ENCODE measurements around the gene PNPLA3. TPM values are rescaled to one million over a fixed set of nuclear protein-coding genes. Genes with fewer than 3 reads are reported as not detected.

The PNPLA3 gene
- total and polyA plus RNA-seq, 2 of the 4 experiments (the other 2 are of a cell fraction), result 3.6 to 7.5 TPM

DNA sequence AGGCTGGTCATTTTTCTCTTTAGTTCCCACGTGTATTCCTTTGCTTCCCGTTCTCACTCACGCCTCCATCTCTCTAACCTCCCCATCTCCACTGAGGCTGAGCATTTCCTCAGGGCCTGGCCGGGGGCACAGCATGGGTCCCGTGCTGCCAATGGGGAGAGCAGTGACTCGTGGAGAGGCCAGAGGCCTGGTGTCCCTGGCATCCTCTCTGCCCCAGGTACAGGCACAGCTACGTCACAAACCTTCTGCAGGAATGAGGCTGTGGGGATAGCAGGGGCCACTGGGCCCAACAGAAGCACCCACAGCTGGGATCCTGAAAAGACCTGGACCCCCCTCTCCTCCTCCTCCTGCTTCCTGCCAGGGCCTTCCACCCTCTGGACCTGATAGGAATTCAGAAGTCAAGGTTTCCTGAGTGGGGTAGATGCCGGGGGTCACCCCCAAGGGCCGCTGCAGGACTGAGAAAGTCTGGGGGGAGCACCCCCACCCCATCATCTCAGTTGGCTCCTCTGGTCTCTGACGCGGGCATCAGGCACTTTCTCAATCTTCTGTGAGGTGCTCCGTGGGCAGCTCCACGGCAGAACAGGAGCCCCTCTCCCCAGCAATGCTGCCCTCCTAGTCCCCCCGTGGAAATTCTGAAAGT lies 43.6 kb upstream of the PNPLA3 start:
- no CpG with 5 or more reads among the region's 14 CpGs for WGBS, 2 experiments (ENCODE audit: extremely low coverage in 2 of 2, insufficient read length in 1 of 2)
- H3K4me3 ChIP-seq (ENCODE audit: insufficient read depth, low read depth, low read length), result no peak overlapping the region
- intact Hi-C loops (cut with micrococcal nuclease), result loop anchor here (5.0 kb wide), 1 partner anchor 67 kb away; no protein-coding TSS in a partner anchor

More for the DNA sequence above, 43.6 kb upstream of the PNPLA3 start:
- H3K27me3 ChIP-seq (ENCODE audit: control insufficient read depth, insufficient read depth, low read length), result peaks cover 20% of the 10 kb centered on the region
- H2BK120ac ChIP-seq (ENCODE audit: low read depth, low read length), result no peak overlapping the region
- ChIA-PET POLR2A (ENCODE audit: unreplicated experiment) (no interaction called here), CTCF (no interaction called here)
- ATAC-seq (ENCODE audit: low read depth) (no peak), DNase-seq (no peak)
- H2BK5ac ChIP-seq (ENCODE audit: low read depth, low read length, poor library complexity, severe bottlenecking), result no peak overlapping the region
- H2BK20ac ChIP-seq (ENCODE audit: low read depth, low read length), result no peak overlapping the region
- H4K8ac ChIP-seq (ENCODE audit: low read depth in 2 of 2, low read length in 2 of 2), result no peak overlapping the region
- no peak overlapping the region for H3K56ac ChIP-seq (ENCODE audit: extremely low read depth, insufficient read depth, low read length)
- no peaks in the 10 kb centered on the region for H4K20me1 ChIP-seq (ENCODE audit: insufficient read depth, low read length)
- H4K91ac ChIP-seq (ENCODE audit: insufficient read depth, low read depth, low read length), result no peak overlapping the region
- no peak overlapping the region for H3K9ac ChIP-seq (ENCODE audit: low read depth, low read length)
- H3K23ac ChIP-seq (ENCODE audit: low read depth, low read length), result no peak overlapping the region
- no peak overlapping the region for H3K18ac ChIP-seq (ENCODE audit: low read depth, low read length)
- in situ Hi-C loops (cut with MboI; ENCODE audit: low sequenced_read_pairs), result no loop called here
- no peak overlapping the region for H3K14ac ChIP-seq (replicated peaks; ENCODE audit: low read depth, low read length)
- no TSS peak for BruUV-seq (replicated peaks)
- H3K27ac ChIP-seq (ENCODE audit: insufficient read depth, low read length), result no peak overlapping the region
- dilution Hi-C loops (cut with HindIII; ENCODE audit: low sequenced_read_pairs, unreplicated experiment), result no loop called here
- H3K4me2 ChIP-seq (ENCODE audit: low read depth, low read length), result no peak overlapping the region
- no peaks in the 10 kb centered on the region for H3K79me1 ChIP-seq (ENCODE audit: low read depth in 1 of 2, low read length in 2 of 2)
- no peaks in the 10 kb centered on the region for H3K36me3 ChIP-seq (ENCODE audit: control insufficient read depth, insufficient read depth, low read length)
- no peaks in the 10 kb centered on the region; the same call in 1 of the 2 replicates for H3K9me3 ChIP-seq (ENCODE audit: control insufficient read depth, insufficient read depth, low read length)
- TF ChIP-seq RFX5 (IDR thresholded peaks at IDR 0.05; ENCODE audit: low read depth, low read length) (no peak), BHLHE40 (IDR thresholded peaks at IDR 0.05; ENCODE audit: low read depth, low read length) (no peak), MXI1 (IDR thresholded peaks at IDR 0.05; ENCODE audit: borderline replicate concordance, low read depth, low read length) (no peak), SMC3 (IDR thresholded peaks at IDR 0.05; ENCODE audit: low read depth, low read length) (no peak), MAFK (IDR thresholded peaks at IDR 0.05; ENCODE audit: low read depth, low read length) (no peak), FOS (IDR thresholded peaks at IDR 0.05; ENCODE audit: low read depth, low read length) (no peak), RAD21 (IDR thresholded peaks at IDR 0.05; ENCODE audit: low read length) (no peak), CEBPB (IDR thresholded peaks at IDR 0.05; ENCODE audit: low read depth, low read length) (no peak), MAZ (IDR thresholded peaks at IDR 0.05; ENCODE audit: borderline replicate concordance, low read depth, low read length) (no peak)
- TF ChIP-seq, protein P1, sequence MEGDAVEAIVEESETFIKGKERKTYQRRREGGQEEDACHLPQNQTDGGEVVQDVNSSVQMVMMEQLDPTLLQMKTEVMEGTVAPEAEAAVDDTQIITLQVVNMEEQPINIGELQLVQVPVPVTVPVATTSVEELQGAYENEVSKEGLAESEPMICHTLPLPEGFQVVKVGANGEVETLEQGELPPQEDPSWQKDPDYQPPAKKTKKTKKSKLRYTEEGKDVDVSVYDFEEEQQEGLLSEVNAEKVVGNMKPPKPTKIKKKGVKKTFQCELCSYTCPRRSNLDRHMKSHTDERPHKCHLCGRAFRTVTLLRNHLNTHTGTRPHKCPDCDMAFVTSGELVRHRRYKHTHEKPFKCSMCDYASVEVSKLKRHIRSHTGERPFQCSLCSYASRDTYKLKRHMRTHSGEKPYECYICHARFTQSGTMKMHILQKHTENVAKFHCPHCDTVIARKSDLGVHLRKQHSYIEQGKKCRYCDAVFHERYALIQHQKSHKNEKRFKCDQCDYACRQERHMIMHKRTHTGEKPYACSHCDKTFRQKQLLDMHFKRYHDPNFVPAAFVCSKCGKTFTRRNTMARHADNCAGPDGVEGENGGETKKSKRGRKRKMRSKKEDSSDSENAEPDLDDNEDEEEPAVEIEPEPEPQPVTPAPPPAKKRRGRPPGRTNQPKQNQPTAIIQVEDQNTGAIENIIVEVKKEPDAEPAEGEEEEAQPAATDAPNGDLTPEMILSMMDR (conservative IDR thresholded peaks at IDR 0.05; ENCODE audit: low read depth, low read length), result no peak
- no peak overlapping the region for H2AK5ac ChIP-seq (ENCODE audit: low read depth, low read length)
- H3K9me1 ChIP-seq (ENCODE audit: insufficient read depth, low read length), result no peaks in the 10 kb centered on the region
- no peak overlapping the region for H4K5ac ChIP-seq (ENCODE audit: low read depth, low read length)
- H2BK15ac ChIP-seq (ENCODE audit: low read depth, low read length), result no peak overlapping the region
- no peak overlapping the region for H2AK9ac ChIP-seq (replicated peaks; ENCODE audit: low read depth, low read length, poor library complexity)
- H3K4ac ChIP-seq (ENCODE audit: low read depth, low read length), result no peak overlapping the region
- no peaks in the 10 kb centered on the region for H3K4me1 ChIP-seq (ENCODE audit: control insufficient read depth, insufficient read depth, low read length)
- no peak overlapping the region for H2AFZ ChIP-seq (replicated peaks; ENCODE audit: low read length, poor library complexity)
